HG02884 (cell line): ENCODE measurements around the gene SFXN2.
"Not testable (repeated sequence)": the region's sequence is repeated elsewhere in the genome, so short reads cannot be mapped to it uniquely, and the experiment has no call there.

ENCODE experiments used
- ATAC-seq: cut with Tn5 transposase; IDR thresholded peaks from one replicate; pipeline ENCODE4 v1.9.1; 2021; ENCODE audit warnings: mild to moderate bottlenecking, moderate library complexity; ENCODE audit not compliant: unreplicated experiment

The SFXN2 gene

DNA sequence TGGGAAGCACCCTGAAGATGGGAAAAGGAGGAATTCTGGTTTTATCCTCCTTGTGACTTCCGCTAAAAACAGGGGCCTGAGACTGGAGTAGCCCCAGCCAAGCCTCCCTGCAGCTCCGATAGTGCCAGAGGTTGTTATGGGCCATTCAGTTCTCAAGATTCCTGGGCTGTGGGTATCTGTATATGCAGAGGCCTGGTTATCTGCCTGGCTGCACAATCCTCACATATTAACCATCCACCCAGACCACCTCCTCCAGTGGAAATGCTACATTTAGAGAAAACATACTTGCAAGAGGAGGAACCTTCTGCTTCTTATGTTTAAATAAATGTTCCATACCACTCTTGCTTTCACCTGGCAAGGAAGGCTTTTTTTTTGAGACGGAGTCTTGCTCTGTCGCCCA is 34.8 kb upstream of the SFXN2 start:
- no peak for ATAC-seq

- ATAC-seq = no peak
Observed at GRCh38 chr10:102681696-102682095, 32.7 kb upstream of the SFXN2 start.

DNA sequence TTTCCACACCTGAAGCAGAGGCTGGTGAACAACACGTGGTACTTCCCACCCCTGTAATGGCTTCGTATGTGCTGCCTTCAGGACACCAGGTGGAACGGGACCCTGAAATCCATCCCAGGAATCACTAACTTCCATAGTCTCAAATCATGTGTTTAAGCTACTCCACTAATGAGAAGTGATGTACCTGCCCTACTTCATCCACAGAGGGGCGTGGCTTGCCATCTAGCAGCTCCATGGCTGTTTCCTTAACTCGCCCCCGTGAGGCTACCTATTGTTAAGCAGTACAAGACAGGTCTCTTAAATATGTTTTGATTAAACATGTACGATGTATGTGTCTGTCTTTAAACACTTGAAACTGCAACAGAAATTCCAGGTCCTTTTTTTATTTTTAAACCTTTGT is 32.0 kb upstream of the SFXN2 start:
- ATAC-seq = no peak

GRCh38 chr10:102682981-102683380 is 31.5 kb upstream of the SFXN2 start:
- ATAC-seq = no peak

- ATAC-seq = no peak
Observed at GRCh38 chr10:102683736-102684135, 30.7 kb upstream of the SFXN2 start.

- no peak for ATAC-seq
Observed at GRCh38 chr10:102691285-102692066, 23.0 kb upstream of the SFXN2 start.

GRCh38 chr10:102695401-102695800 is 19.0 kb upstream of the SFXN2 start:
- not testable (repeated sequence) for ATAC-seq

DNA sequence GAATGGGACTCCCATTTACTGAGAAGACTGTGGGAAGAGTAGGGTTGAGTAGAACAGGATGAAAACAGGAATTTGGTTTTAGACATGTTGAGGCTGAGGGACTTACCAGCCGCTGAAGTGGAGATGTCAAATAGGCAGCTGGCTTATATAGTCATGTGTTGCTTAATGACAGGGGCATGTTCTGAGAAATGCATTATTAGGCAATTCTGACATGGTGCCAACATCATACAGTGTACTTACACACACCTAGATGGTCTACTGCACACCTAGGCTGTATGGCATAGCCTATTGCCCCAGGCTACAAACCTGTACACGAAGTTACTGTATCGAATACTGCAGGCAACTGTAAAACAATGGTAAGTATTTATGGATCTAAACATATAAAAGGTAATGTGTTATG is 17.7 kb upstream of the SFXN2 start:
- no peak for ATAC-seq

DNA sequence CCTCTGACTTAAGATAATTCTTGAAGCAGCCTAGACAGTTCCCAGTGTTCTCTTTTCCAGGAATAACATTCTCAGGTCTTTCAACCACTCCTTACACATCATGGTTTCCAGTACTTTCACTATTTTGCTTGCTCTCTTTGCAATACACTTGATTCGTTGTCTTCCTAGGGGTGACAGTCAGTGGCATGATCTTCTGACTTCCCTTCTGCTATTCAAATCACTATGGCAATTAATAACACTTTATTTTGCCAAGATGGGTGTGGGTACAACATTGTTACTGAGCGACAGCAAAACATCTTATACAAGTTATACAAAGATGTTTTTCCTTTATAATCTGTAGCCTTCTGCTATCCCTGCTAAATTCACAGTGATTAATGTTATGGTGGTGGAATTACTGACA is 15.5 kb upstream of the SFXN2 start:
- ATAC-seq = no peak

DNA sequence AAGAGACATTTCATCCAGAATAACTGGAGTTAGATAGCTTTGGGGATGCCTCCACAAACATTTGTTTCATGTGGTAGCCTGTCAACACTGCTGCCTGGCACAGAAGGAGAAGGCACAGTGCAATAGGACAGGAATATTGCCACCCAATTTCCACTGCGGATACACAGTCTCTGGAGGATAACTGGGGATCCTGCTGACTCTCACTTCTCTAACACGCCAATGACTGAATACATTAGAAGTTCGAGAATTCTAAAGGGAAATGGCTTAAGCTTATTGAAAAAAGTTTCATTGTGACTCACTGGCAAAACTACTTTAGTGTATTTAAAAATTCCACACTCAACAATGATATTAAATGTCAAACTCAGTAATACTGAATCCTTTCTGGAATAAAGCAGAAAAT is 13.2 kb upstream of the SFXN2 start:
- no peak for ATAC-seq

DNA sequence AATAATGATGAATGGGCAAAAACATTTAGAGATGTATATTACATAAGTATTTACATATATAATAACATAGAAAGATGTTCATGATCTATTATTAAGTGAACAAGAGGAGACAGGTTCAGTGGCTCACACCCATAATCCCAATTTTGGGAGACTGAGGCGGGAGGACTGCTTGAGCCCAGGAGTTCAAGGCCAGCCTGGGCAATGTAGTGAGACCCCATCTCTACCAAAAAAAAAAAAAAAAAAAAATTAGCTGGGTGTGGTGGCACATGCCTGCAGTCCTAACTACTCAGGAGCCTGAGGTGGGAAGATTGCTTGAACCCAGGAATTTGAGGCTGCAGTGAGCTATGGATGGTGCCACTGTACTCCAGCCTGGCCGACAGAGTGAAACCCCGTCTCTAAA is 12.6 kb upstream of the SFXN2 start:
- no peak for ATAC-seq

DNA sequence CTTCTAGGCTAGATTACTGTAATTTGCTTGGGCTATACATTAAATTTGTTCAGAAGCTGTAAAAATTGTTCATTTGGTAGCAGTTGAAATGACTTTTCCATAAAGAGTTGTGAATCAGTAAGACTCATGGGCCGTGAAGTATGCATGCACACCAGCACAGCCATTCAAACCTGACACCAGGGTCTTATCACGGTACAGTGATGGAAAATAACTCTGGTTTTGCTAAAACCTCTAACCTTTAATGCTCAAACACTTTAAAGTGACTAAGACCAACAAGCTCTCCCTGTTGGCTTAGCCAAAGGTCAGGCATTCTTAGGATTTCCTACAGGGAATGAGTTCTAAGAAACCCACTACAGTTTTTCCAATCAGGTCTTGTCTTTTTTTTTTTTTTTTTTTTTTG is 11.7 kb upstream of the SFXN2 start:
- ATAC-seq = no peak

GRCh38 chr10:102704915-102705314 is 9.5 kb upstream of the SFXN2 start:
- ATAC-seq = no peak

DNA sequence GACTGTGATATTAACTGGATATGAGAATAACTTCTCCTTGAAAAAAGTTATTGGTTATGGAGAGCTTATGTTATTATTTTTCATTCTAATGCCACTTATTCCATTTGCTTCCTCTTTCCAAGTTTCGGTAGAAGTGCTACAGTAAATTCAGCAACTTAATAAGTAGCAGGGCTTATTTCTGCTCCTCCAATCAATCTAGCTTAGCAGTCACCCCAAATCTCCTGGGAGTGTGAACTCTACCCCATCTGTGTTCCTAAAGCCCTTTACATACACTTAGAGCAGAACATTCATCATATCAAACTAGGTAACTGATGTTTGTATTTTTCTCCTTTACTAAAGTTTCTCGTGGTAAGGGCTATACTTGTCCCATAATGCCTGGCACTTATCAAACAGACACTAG is 8.9 kb upstream of the SFXN2 start:
- no peak for ATAC-seq

DNA sequence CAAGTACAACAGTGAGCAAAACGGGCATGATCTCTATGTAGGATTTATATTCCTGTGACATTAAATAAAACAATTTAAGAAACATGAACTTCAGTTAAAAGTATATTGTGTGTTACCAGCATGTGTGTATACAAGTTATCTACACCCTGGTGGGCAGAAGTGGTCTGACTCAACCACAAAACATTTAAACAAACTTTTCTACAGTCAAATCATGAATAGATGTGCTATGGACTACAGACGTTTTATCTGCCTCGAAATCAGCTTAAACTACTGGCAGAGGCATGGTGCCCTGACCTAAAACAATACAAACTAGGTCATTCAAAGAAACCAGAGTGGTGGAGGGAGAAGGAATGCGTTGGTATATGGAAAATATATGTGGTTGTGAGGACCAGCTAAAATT is 3.8 kb upstream of the SFXN2 start:
- no peak for ATAC-seq

- ATAC-seq = no peak
Observed at GRCh38 chr10:102712089-102712488, 2.3 kb upstream of the SFXN2 start.

- no peak for ATAC-seq
Observed at GRCh38 chr10:102712843-102713538, 1.4 kb upstream of the SFXN2 start.

DNA sequence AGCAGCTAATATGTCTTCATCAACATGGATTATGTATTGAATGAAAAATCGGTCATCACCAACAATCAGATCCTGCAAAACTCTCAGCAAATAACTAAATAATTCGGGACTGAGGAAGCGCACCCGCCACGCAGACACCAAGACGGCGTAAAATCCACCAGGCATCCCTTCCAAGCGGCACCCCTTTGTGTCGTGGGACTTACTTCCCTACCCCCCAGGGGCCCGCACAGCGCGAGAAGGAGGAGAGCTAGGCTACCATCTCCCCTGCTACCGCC is 960 bp upstream of the SFXN2 start:
- no peak for ATAC-seq

- ATAC-seq = peak; percentile 71
Observed at GRCh38 chr10:102713814-102714620, 419 bp upstream of the SFXN2 start, which contains the start of gene ARL3. ARL3 (minus strand) TSS chr10:102714397; CDS start chr10:102714275, 122 bp downstream.

DNA sequence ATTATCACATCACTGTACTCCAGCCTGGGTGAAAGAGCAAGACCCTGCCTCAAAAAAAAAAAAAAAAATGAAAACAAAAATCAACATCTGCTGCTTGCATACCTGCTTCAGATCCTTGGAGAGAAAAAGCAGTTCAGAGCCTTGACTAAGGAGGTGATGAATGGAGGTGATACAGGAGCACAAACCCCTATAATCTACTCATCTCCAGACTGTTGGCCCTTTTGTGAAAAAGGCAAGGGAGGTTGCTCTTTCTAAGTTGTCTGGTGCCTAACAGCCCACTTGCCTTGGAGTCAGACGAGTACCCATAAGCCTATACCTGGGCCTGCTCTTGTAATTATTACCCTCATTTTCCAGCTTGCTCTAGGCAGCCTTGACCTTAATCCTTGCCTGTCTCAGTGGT is 1.4 kb downstream of the SFXN2 start:
- ATAC-seq = no peak

- ATAC-seq = not testable (repeated sequence)
Observed at GRCh38 chr10:102716900-102717565, 2.6 kb downstream of the SFXN2 start.
